ENCODE data around the gene MTHFSD. TPM values are rescaled to one million over a fixed set of nuclear protein-coding genes. Genes with fewer than 3 reads are reported as not detected.

MTHFSD gene
- total and polyA plus RNA-seq, 3 donors from 2014 or later, result 42.2 to 55.6 (median 45.0) TPM

DNA sequence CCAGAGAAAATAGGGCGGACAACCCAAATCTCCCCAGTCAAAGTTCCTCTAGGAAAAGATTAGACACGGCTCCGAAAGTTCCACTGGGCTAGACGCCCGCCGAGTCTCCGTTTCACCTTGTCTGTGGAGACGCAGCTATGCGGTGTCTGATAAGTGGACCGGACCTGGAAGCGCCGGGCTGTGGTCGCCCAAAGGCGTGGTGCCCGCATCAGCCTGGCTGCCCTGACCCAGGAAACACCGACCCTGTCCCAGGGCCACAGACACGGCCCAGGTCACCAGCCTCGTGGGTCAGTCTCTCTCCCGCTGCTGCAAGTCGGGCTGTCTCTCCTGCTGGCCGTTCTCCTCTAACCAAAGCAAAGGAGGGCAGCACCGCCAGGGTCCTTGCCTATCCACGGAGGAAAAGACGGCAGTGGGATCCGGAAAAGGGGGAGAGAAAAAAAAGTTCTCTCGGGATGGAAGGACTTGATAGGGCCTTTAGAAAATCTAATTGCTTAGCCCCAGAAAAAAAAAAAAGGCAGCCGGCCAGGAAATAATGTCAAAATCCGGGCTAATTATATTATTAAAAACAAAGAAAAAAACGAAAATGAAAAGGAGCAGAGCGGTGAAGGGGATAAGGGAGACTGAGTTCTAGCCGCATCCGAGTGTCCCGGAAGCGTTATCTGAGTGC lies 58.6 kb downstream of the MTHFSD start:
- H3K4me1 ChIP-seq, result no peaks in the 10 kb centered on the region
- no peak for TF ChIP-seq POLR2A (IDR thresholded peaks at IDR 0.05)
- TF ChIP-seq, protein P1, sequence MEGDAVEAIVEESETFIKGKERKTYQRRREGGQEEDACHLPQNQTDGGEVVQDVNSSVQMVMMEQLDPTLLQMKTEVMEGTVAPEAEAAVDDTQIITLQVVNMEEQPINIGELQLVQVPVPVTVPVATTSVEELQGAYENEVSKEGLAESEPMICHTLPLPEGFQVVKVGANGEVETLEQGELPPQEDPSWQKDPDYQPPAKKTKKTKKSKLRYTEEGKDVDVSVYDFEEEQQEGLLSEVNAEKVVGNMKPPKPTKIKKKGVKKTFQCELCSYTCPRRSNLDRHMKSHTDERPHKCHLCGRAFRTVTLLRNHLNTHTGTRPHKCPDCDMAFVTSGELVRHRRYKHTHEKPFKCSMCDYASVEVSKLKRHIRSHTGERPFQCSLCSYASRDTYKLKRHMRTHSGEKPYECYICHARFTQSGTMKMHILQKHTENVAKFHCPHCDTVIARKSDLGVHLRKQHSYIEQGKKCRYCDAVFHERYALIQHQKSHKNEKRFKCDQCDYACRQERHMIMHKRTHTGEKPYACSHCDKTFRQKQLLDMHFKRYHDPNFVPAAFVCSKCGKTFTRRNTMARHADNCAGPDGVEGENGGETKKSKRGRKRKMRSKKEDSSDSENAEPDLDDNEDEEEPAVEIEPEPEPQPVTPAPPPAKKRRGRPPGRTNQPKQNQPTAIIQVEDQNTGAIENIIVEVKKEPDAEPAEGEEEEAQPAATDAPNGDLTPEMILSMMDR (IDR thresholded peaks at IDR 0.05), result no peak
- H3K27ac ChIP-seq, result no peak overlapping the region
- 7 to 8% methylated on average over 24 to 34 of the region's 34 CpGs for WGBS, 2 donors
- H3K27me3 ChIP-seq, result no peaks in the 10 kb centered on the region
- intact Hi-C loops (cut with DNase I; ENCODE audit: low total_unique reads), result no loop called here
- H3K36me3 ChIP-seq (ENCODE audit: low read depth, missing control alignments), result no peaks in the 10 kb centered on the region
- H3K4me3 ChIP-seq, result no peak overlapping the region
- no peaks in the 10 kb centered on the region for H3K9me3 ChIP-seq
- no peak for DNase-seq

DNA sequence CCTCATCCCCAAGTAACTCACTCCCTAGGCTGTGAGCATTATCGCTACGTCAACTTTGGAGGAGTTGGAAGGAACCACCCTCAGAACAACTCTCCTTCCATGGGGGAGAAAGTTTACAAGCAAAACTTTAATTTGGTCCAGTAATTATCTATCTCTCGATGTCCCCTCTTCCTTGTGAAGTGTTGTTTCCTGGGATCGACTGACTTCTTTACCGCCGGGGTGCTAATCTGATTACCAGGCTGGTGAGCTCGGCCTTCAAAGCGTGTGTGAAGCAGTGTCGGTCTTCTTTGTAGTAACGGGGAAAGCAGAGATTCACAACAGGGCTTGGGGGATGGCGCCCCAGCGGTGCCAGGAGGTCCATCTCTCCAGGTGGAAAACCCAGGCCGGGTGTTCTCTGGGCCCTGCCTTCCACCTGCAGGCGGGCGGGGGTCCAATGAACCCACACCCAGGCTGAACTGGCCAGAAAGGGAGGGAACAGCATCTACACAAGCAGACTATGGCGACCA lies 59.2 kb downstream of the MTHFSD start:
- Histone ChIP-seq H3K9me3 (no peaks in the 10 kb centered on the region), H3K4me1 (no peaks in the 10 kb centered on the region), H3K27me3 (no peaks in the 10 kb centered on the region), H3K4me3 (no peak overlapping the region), H3K27ac (no peak overlapping the region), H3K36me3 (ENCODE audit: low read depth, missing control alignments) (no peaks in the 10 kb centered on the region)
- WGBS, 2 donors, result 15% methylated on average over 16 of the region's 16 CpGs
- intact Hi-C loops (cut with DNase I; ENCODE audit: low total_unique reads), result no loop called here
- no peak for DNase-seq
- no peak for TF ChIP-seq POLR2A (IDR thresholded peaks at IDR 0.05)
- TF ChIP-seq, protein P1 (IDR thresholded peaks at IDR 0.05), result no peak

DNA sequence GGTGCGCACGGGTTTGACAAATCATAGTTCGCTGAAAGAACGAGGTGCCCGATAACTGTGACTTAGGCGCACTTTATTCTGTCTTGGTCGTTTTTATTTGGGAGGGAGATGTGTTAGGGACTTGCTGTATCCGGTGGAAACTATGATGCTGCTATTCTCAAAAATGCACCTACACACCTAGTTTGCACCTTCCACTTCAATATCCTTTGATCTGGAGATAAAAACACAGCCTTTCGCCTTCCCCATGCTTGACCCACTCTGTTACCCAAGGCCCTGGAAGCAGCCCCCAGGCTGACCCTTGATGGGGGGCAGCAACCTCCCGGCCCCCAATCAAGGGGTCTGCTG lies 59.7 kb downstream of the MTHFSD start:
- Histone ChIP-seq H3K9me3 (no peaks in the 10 kb centered on the region), H3K27ac (no peak overlapping the region), H3K4me3 (no peak overlapping the region), H3K4me1 (no peaks in the 10 kb centered on the region), H3K27me3 (no peaks in the 10 kb centered on the region), H3K36me3 (ENCODE audit: low read depth, missing control alignments) (no peaks in the 10 kb centered on the region)
- intact Hi-C loops (cut with DNase I; ENCODE audit: low total_unique reads), result no loop called here
- DNase-seq, result no peak
- no peak for TF ChIP-seq POLR2A (IDR thresholded peaks at IDR 0.05)
- TF ChIP-seq, protein P1 (IDR thresholded peaks at IDR 0.05), result no peak
- 19 to 36% methylated on average over 8 to 10 of the region's 10 CpGs for WGBS, 2 donors

DNA sequence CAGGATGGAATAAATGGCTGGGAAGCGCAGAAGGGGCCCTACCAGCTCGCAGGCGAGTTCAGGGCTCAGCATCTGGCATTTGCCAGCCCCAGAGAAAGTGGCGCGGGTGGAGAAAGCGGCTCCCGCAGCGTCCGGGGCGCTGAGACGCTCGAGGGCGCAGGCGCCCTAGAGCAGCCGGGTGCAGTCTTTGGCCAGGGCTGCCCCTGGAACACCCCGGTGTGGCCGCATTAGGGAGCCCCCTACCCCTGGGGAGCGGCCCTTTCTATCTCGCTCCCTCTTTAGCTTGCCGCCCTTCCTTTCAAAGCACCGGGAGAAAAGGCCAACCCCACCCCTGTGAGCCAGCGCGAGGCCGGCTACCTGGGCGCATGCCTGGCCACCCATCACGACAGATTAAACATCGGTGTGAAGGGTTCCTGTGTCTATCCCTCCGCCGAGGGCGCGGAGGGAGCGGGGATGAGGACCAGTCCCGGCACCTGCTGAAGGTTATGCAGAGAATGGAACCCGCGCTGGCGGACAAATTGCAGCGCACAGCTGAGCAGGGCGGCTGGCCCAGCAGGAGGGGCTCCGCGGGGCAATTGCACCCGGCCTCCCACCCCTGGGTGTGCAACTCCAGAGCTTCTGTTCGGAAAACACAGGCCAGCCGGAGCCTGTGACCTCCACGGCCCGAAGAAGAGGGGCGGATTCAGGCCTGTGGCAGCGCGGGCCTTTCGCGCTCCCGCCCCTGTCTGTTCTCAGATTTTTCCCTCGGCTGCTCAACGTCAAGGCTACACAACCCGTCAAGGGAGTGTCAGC lies 60.3 kb downstream of the MTHFSD start:
- no peaks in the 10 kb centered on the region for H3K9me3 ChIP-seq
- no peaks in the 10 kb centered on the region for H3K27me3 ChIP-seq
- no peaks in the 10 kb centered on the region for H3K4me1 ChIP-seq
- intact Hi-C loops (cut with DNase I; ENCODE audit: low total_unique reads), result no loop called here
- no peaks in the 10 kb centered on the region for H3K36me3 ChIP-seq (ENCODE audit: low read depth, missing control alignments)
- WGBS, 2 donors, result 8 to 18% methylated on average over 23 to 54 of the region's 54 CpGs
- no peak for DNase-seq
- no peak for TF ChIP-seq POLR2A (IDR thresholded peaks at IDR 0.05)
- H3K27ac ChIP-seq, result no peak overlapping the region
- H3K4me3 ChIP-seq, result peak overlapping the region in 1 of 2 donors; percentile 45

DNA sequence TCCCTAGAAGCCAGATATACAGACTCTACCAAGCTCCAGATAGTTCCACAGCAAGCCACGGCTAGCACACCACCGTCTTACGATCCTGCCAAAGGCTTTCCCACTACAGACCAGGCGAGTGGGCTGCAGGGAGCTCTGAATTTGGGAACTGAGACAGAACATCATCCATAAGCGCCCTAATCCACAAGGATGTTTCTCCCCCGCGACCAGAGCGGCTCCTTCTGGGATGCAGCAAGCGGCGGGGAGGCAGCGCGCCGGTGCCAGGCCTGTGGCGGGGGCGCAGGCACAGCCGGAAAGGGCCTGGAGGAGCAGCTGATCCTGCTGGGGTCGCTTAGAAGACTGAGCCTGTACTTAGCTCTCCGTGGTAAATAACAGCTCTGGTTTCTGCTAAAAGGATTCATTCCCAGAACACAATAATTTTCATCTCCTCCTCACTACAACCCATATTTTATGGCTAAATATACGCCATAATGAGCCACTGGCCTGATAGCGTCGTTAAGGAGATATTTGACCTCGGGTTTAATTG lies 60.9 kb downstream of the MTHFSD start:
- Histone ChIP-seq H3K9me3 (no peaks in the 10 kb centered on the region), H3K27me3 (no peaks in the 10 kb centered on the region), H3K27ac (no peak overlapping the region), H3K36me3 (ENCODE audit: low read depth, missing control alignments) (no peaks in the 10 kb centered on the region), H3K4me1 (no peaks in the 10 kb centered on the region), H3K4me3 (peak overlapping the region in 1 of 2 donors; percentile 45)
- 4 to 22% methylated on average over 9 to 22 of the region's 22 CpGs for WGBS, 2 donors
- no peak for DNase-seq
- intact Hi-C loops (cut with DNase I; ENCODE audit: low total_unique reads), result no loop called here
- TF ChIP-seq, protein P1 (IDR thresholded peaks at IDR 0.05), result no peak
- TF ChIP-seq POLR2A (IDR thresholded peaks at IDR 0.05), result no peak
